Activated T-helper 9 cell treated with anti-CD3 and anti-CD28 coated beads, Interleukin-2, amount 50 U/mL, for 16 hours (primary cell): ENCODE data around the gene UPK2.
A peak's percentile ranks its signal among the peaks of the same experiment; 100 is the strongest.
"Not testable (repeated sequence)": the region's sequence is repeated elsewhere in the genome, so short reads cannot be mapped to it uniquely, and the experiment has no call there.

Experiments
- DNase-seq: peaks from one replicate; pipeline ENCODE4 v3.0.0-alpha.2; 2020; ENCODE audit warnings: low read depth

UPK2 gene

DNA sequence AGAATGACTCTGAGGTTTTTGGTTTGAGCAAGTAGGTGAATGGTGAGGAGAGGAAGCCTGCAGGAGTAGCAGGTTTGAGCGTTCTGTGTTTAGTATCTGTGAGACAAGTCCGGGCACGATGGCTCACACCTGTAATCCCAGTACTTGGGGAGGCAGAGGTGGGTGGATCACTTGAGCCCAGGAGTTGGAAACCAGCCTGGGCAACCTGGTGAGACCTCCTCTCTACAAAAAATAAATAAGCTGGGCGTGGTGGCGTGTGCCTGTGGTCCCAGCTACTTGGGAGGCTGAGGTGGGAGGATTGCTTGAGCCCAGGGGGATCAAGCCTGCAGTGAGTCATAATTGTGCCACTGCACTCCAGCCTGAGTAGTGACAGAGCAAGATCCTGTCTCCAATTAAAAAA is 32.2 kb downstream of the UPK2 start:
- DNase-seq = no peak

DNA sequence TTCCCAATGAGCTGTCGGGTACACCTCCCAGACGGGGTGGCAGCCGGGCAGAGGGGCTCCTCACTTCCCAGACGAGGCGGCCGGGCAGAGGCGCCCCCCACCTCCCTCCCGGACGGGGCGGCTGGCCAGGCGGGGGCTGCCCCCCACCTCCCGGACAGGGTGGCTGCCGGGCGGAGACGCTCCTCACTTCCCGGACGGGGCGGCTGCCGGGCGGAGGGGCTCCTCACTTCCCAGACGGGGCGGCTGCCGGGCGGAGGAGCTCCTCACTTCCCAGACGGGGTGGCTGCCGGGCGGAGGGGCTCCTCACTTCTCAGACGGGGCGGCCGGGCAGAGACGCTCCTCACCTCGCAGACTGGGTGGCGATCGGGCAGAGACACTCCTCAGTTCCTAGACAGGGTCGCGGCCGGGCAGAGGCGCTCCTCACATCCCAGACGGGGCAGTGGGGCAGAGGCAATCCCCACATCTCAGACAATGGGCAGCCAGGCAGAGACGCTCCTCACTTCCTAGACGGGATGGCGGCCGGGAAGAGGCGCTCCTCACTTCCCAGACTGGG is 35.5 kb downstream of the UPK2 start:
- DNase-seq = not testable (repeated sequence)

- peak; percentile 19 for DNase-seq
These were observed 41.0 kb downstream of the UPK2 start for GRCh38 chr11:118996926-118997626.

DNA sequence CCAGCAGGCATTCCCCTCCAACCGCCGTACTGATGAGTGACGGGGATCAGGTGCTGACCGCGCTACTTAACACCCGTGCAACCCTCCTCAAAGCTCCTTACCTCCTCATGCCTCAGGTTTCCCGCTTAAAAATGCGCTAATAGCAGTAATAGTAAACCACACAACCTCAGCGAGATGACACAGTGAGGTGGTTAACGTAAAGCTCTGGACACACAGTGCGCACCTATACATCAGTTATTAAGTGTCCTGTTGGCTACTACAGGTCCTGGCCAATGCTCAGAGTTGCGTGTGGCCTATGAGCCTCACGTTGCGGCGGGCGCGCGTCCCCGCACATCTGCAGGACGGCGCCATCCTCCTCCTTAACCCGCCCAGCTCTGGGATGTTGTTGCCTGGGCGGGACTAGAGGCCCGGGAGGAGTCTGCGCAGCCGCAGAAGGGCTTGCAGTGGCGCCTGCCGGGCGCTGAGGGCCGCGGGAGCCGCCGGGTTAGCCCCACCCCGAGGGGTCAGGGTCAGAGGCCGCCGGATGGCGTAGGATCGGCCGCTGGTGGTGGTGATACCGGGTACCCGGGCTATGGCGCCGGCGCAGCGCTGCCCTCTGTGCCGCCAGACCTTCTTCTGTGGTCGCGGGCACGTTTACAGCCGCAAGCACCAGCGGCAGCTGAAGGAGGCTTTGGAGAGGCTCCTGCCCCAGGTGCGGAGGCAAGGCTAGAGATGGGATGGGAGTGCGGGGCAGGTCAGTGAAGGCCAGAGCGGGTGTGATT is 41.7 kb downstream of the UPK2 start, which contains the start of gene CENATAC:
TSS of gene CENATAC (plus strand) at position 512 of the 761 bp plus-strand sequence. CDS start at position 572, 60 bp downstream.
- DNase-seq = peak; percentile 97

DNA sequence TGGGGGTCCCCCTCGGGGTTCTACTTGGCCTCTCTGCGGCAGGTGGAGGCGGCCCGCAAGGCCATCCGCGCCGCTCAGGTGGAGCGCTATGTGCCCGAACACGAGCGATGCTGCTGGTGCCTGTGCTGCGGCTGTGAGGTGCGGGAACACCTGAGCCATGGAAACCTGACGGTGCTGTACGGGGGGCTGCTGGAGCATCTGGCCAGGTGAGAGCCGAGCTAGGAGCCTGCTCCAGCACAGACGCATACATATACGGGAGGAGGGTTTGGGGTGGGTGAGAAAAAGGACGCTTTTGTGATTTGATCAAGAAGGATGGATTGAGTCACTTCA is 42.3 kb downstream of the UPK2 start:
- DNase-seq = no peak

DNA sequence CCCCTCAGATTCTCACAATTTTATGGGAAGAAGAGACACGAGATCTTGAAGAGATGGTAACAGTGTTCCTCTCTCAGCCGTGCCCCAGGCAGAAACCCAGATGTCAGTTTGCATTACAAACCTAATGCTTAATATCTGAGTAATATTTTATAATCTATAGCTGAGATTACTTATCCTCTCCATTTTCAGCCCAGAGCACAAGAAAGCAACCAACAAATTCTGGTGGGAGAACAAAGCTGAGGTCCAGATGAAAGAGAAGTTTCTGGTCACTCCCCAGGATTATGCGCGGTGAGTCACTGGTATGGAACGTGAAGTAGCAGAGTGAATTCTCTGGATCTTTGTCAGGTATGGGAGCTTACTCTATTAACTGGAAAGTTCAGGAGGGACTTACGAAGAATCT is 42.7 kb downstream of the UPK2 start:
- DNase-seq = no peak

DNA sequence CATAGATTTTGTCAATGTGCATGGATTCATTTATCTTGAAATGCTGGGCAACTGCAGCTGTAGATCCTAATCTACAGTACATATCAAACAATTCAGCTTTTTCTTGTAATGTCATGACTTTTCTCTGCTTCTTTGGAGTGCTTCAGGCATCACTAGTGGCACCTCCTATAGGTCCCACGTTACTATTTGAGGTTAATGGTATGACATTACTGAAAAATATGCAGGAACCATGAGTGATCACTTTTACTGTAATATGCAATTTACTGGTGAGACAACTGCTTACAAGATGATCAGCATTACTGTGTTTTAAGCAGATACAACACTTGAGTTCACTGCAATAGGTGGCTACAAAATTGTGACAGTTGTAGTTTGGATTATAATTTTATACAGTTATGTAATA is 44.8 kb downstream of the UPK2 start:
- DNase-seq = no peak

DNA sequence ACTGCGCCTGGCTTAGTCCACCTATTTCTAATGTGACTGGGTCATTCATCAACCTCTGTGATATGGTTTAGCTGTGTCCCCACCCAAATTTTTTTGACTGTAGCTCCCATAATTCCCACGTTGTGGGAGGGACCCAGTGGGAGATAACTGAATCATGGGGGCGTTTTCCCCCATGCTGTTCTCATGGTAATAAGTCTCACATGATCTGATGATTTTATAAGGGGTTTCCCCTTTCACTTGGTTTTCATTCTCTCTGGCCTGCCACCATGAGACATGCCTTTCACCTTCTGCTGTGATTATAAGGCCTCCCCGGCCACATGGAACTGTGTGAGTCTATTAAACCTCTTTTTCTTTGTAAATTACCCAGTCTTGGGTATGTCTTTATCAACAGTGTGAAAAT is 50.6 kb downstream of the UPK2 start:
- no peak for DNase-seq
